Gastroesophageal sphincter (tissue), 4 donors: Measurements from ENCODE around the gene SNTG2. TPM values are rescaled to one million over a fixed set of nuclear protein-coding genes. Genes with fewer than 3 reads are reported as not detected.

Experiments
- ATAC-seq: fragments of 150-250 bp; one replicate; pipeline ENCODE4 v1.9.1; 2016; ENCODE audit warnings: mild to moderate bottlenecking, moderate library complexity
- H3K27ac ChIP-seq, 4 donors: fragments of 200-600 bp; sonication (generic) in 3 of 4; 1 replicate in 3 of 4; 2 replicates in 1 of 4; pipeline ENCODE4 v1.5.1; 2016 to 2019
- H3K27me3 ChIP-seq: fragments of 200-600 bp; sonication (generic); one replicate; pipeline ENCODE4 v1.5.1; 2019
- H3K36me3 ChIP-seq, 2 donors: fragments of 200-600 bp; sonication (generic); one replicate each; pipeline ENCODE4 v1.5.1; 2019; ENCODE audit warnings: control low read depth in 1 of 2
- H3K4me1 ChIP-seq, 3 donors: fragments of 200-600 bp; sonication (generic); 1 replicate in 2 of 3; 2 replicates in 1 of 3; pipeline ENCODE4 v1.5.1; 2016 to 2019; ENCODE audit warnings: control low read depth in 2 of 3
- H3K4me3 ChIP-seq, 2 donors: fragments of 200-600 bp; sonication (generic); one replicate each; pipeline ENCODE4 v1.5.1; 2019; ENCODE audit warnings: mild to moderate bottlenecking in 1 of 2, moderate library complexity in 1 of 2
- H3K9me3 ChIP-seq, 3 donors: fragments of 200-600 bp; sonication (generic); one replicate each; pipeline ENCODE4 v1.5.1; 2017 to 2019; ENCODE audit warnings: control low read depth in 2 of 3
- CTCF ChIP-seq, 4 experiments: fragments of 200-600 bp in 2 of 4; fragments of 450-650 bp in 2 of 4; sonication (generic) in 1 of 4; IDR thresholded peaks; one replicate each; pipeline ENCODE4 v1.5.1; 2017 to 2019; ENCODE audit warnings: antibody characterized with exemption in 4 of 4, mild to moderate bottlenecking in 2 of 4, moderate library complexity in 2 of 4
- EP300 ChIP-seq: sonication (generic); formaldehyde crosslinking; IDR thresholded peaks from one replicate; pipeline ENCODE4 v1.6.1; 2017; ENCODE audit warnings: antibody characterized with exemption, mild to moderate bottlenecking
- POLR2A ChIP-seq, 2 donors: fragments of 450-650 bp; IDR thresholded peaks; one replicate each; pipeline ENCODE4 v1.6.1; 2017; ENCODE audit warnings: antibody characterized with exemption in 2 of 2, mild to moderate bottlenecking in 2 of 2, moderate library complexity in 1 of 2
- POLR2AphosphoS5 ChIP-seq: sonication (generic); formaldehyde crosslinking; IDR thresholded peaks from one replicate; pipeline ENCODE4 v1.6.1; 2017; ENCODE audit warnings: antibody characterized with exemption
- WGBS, 2 donors: methylation state at CpG; one replicate each; pipeline ENCODE4 v1.1.5; 2018; ENCODE audit warnings: low coverage in 1 of 2; 5-methylcytosine and 5-hydroxymethylcytosine counted together
- total RNA-seq, 4 donors: library from RNA; depleted of rRNA; stranded (reverse); fragments of >200 nt; gene quantifications; one replicate each; pipeline ENCODE4 v1.1.0, GENCODE V29; 2016

Gene SNTG2
- total RNA-seq, 4 donors from 2014 or later, result 1.5 to 7.9 (median 4.3) TPM

- 40% methylated on average over 1 of the region's 22 CpGs; no CpG with 5 or more reads in 1 of the 2 donors for WGBS, 2 donors
- ATAC-seq, result no peak
- Histone ChIP-seq H3K36me3 (no peaks in the 10 kb centered on the region), H3K9me3 (no peaks in the 10 kb centered on the region), H3K27me3 (peaks cover 71% of the 10 kb centered on the region), H3K4me1 (peaks cover 0 to 14% (median 0%) of the 10 kb centered on the region in 3 donors), H3K27ac (no peak overlapping the region), H3K4me3 (no peak overlapping the region)
- TF ChIP-seq POLR2AphosphoS5, result no peak
- no peak for TF ChIP-seq EP300
- TF ChIP-seq CTCF (IDR thresholded peaks at IDR 0.05), result no peak
- TF ChIP-seq POLR2A (IDR thresholded peaks at IDR 0.05), result no peak
Observed at GRCh38 chr2:1282552-1282951, 331.9 kb downstream of the SNTG2 start.

- no peak overlapping the region for H3K27ac ChIP-seq
- no peaks in the 10 kb centered on the region for H3K36me3 ChIP-seq
- H3K27me3 ChIP-seq, result peaks cover 71% of the 10 kb centered on the region
- TF ChIP-seq CTCF (IDR thresholded peaks at IDR 0.05), result no peak
- TF ChIP-seq POLR2AphosphoS5, result no peak
- no peak for TF ChIP-seq EP300
- no peak for TF ChIP-seq POLR2A (IDR thresholded peaks at IDR 0.05)
- H3K4me3 ChIP-seq, result no peak overlapping the region
- 85 to 86% methylated on average over 4 to 10 of the region's 21 CpGs for WGBS, 2 donors
- no peak for ATAC-seq
- H3K9me3 ChIP-seq, result no peaks in the 10 kb centered on the region
- H3K4me1 ChIP-seq, result peaks cover 0 to 14% (median 0%) of the 10 kb centered on the region in 3 donors
Observed at GRCh38 chr2:1283020-1283801, 332.6 kb downstream of the SNTG2 start.

GRCh38 chr2:1283871-1284270 lies 333.2 kb downstream of the SNTG2 start:
- no peak overlapping the region for H3K4me3 ChIP-seq
- no peak for ATAC-seq
- no peak overlapping the region for H3K27ac ChIP-seq
- H3K27me3 ChIP-seq, result peaks cover 71% of the 10 kb centered on the region
- 25 to 29% methylated on average over 3 to 5 of the region's 10 CpGs for WGBS, 2 donors
- H3K9me3 ChIP-seq, result no peaks in the 10 kb centered on the region
- TF ChIP-seq POLR2A (IDR thresholded peaks at IDR 0.05) (no peak), EP300 (no peak), CTCF (IDR thresholded peaks at IDR 0.05) (no peak), POLR2AphosphoS5 (no peak)
- H3K4me1 ChIP-seq, result peaks cover 0 to 14% (median 0%) of the 10 kb centered on the region in 3 donors
- H3K36me3 ChIP-seq, result no peaks in the 10 kb centered on the region

- Histone ChIP-seq H3K27me3 (peaks cover 45% of the 10 kb centered on the region), H3K4me3 (no peak overlapping the region), H3K36me3 (no peaks in the 10 kb centered on the region), H3K4me1 (peaks cover 0 to 9% (median 0%) of the 10 kb centered on the region in 3 donors), H3K27ac (no peak overlapping the region), H3K9me3 (no peaks in the 10 kb centered on the region)
- 75% methylated on average over 4 of the region's 4 CpGs; no CpG with 5 or more reads in 1 of the 2 donors for WGBS, 2 donors
- ATAC-seq, result no peak
- no peak for TF ChIP-seq EP300
- no peak for TF ChIP-seq CTCF (IDR thresholded peaks at IDR 0.05)
- no peak for TF ChIP-seq POLR2AphosphoS5
- no peak for TF ChIP-seq POLR2A (IDR thresholded peaks at IDR 0.05)
Observed at GRCh38 chr2:1286929-1287328, 336.3 kb downstream of the SNTG2 start.

GRCh38 chr2:1287427-1287826 lies 336.8 kb downstream of the SNTG2 start:
- Histone ChIP-seq H3K27me3 (peaks cover 43% of the 10 kb centered on the region), H3K4me3 (no peak overlapping the region), H3K36me3 (no peaks in the 10 kb centered on the region), H3K9me3 (no peaks in the 10 kb centered on the region), H3K27ac (no peak overlapping the region), H3K4me1 (peaks cover 0 to 5% (median 0%) of the 10 kb centered on the region in 3 donors)
- no peak for TF ChIP-seq EP300
- TF ChIP-seq POLR2A (IDR thresholded peaks at IDR 0.05), result no peak
- no peak for TF ChIP-seq CTCF (IDR thresholded peaks at IDR 0.05)
- no peak for TF ChIP-seq POLR2AphosphoS5
- no peak for ATAC-seq
- WGBS, 2 donors, result 78 to 91% methylated on average over 6 to 10 of the region's 20 CpGs
